GM18526 (cell line): ENCODE results near the gene ITGB4.

Experiments used
- POLR2A ChIP-seq: IDR thresholded peaks from 3 replicates; pipeline ENCODE4 v1.6.1; 2011; ENCODE audit not compliant: insufficient read length; ENCODE audit errors: extremely low read depth

ITGB4 gene

GRCh38 chr17:75753514-75754377, 32.5 kb downstream of the ITGB4 start:
- peak; percentile 25 for TF ChIP-seq POLR2A

DNA sequence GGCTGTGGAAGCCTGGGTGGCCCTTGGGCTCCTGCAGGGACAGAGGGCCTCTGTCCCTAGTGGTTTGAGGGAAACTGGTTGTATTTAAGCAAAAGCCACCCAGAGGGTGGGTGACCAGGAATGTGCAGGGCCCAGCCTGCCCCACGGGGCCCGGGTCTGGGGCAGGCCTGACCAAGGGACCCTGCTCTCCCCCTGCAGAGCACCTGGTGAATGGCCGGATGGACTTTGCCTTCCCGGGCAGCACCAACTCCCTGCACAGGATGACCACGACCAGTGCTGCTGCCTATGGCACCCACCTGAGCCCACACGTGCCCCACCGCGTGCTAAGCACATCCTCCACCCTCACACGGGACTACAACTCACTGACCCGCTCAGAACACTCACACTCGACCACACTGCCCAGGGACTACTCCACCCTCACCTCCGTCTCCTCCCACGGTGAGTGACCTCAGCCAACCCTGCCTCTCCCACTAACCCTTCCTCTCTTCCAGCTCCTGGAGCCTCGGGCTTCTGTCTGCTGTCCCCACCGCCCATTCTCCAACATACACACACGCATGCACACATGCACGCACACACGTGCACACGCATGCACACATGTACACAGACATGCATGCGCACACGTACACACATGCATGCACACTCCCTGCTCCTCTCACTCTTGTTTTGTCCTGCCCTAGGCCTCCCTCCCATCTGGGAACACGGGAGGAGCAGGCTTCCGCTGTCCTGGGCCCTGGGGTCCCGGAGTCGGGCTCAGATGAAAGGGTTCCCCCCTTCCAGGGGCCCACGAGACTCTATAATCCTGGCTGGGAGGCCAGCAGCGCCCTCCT, 33.3 kb downstream of the ITGB4 start:
- TF ChIP-seq POLR2A, result no peak

GRCh38 chr17:75755205-75755901, 34.1 kb downstream of the ITGB4 start:
- TF ChIP-seq POLR2A, result no peak

DNA sequence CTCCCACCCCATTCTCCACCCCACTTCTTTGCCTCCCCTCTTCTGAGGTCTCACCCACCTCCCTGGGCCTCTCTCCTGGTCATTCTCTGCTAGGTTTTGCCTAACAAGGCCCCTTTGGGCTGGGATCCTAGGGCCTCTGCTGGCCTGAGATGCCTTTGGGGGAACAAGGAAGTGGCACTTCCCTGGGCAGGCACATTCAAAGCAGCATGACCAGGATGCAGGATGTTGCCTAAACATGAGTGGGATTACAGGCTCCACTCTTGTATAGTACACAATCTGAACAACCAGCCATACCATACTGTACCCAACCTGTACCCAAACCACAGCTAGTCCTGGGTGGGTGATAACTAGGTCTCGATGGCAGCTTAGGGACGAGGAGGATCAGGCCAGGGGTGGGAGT, 34.7 kb downstream of the ITGB4 start:
- no peak for TF ChIP-seq POLR2A

DNA sequence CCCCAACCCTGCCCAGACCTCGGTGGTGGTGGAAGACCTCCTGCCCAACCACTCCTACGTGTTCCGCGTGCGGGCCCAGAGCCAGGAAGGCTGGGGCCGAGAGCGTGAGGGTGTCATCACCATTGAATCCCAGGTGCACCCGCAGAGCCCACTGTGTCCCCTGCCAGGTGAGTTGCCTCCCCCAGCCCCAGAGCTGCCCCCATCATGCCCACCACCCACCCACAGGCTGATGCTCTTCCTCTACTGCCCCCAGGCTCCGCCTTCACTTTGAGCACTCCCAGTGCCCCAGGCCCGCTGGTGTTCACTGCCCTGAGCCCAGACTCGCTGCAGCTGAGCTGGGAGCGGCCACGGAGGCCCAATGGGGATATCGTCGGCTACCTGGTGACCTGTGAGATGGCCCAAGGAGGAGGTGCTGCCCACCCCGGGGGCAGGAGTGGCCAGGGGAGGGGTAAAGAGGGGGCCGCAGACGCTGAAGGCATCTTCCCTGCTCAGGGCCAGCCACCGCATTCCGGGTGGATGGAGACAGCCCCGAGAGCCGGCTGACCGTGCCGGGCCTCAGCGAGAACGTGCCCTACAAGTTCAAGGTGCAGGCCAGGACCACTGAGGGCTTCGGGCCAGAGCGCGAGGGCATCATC, 35.3 kb downstream of the ITGB4 start:
- TF ChIP-seq POLR2A, result no peak

- no peak for TF ChIP-seq POLR2A
Observed at GRCh38 chr17:75757086-75757681, 35.9 kb downstream of the ITGB4 start.

DNA sequence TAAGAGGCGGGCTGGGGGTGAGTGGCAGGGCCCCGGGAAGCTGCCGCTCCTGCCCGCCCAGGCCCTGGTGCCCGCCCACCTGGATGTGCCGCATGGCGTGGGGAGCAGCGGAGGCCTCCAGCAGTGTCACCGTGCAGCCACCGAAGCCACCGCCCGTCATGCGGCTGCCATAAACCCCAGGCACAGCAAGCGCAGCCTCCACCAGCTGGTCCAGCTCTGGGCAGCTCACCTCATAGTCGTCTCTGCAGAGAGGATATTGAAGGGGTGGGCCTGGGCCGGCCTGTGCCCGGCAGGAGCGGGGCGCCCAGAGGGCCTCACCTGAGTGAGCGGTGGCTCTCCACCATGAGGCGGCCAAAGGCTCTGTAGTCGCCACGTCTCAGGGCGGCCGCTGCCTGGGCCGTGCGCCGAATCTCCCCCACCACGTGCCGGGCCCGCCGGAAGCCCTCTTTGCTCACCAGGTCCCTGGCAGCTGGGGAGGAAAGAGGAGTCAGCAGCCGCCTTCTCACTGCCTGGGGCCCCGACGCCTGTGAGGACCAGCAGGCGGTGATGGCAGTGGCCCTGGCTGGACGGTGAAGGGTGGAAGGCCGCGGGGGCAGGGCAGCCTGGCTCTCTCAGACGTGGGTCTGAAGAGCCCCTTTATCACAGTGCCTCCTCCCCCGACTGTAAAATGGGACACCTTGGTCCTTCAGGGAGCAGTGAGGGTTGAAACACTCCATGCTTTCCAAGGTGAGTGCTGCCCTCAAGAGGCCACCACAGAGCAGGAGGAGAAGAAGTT, 37.1 kb downstream of the ITGB4 start:
- TF ChIP-seq POLR2A, result no peak

- no peak for TF ChIP-seq POLR2A
Observed at GRCh38 chr17:75759457-75759856, 38.2 kb downstream of the ITGB4 start.

- no peak for TF ChIP-seq POLR2A
Observed at GRCh38 chr17:75762513-75763268, 41.4 kb downstream of the ITGB4 start.

GRCh38 chr17:75763269-75763607, 42.0 kb downstream of the ITGB4 start:
- TF ChIP-seq POLR2A, result no peak

DNA sequence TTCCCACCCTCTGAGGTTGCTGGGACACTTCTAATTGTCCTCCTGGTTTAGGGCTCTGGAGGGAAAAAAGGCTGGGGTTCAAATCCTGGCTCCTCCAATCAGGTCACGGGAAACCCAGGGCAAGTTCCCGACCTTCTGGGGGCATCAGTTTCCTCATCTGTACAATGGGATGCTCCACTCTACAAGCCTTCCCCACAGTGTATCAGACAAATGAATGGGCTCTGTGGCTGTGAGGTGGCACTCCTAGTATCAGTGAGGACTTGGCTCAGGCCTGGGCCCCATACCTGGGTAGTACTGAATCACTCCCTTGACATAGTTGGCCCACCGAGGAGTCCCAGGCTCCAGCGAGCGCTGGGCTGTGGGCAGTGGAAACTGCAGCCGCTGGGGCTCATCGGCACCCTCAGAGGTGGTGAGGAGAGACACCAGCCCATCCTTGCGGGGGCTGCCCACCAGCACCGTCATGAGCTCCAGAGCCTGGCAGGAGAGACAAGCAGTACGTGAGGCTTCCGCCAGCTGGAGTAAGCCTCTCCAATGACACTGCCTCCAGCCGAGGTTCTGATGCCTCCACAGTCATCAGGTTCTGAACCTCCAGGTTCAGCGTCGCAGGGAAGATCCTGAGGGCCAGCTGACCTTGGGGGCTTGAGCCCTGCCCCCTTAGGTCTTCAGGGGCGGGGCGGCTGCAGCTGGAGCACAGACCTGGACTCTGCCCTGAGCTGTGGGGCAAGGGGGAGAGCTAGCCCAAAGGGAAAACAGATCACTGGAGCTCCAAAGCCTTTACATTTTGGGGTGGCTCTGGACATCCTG, 42.6 kb downstream of the ITGB4 start:
- no peak for TF ChIP-seq POLR2A

DNA sequence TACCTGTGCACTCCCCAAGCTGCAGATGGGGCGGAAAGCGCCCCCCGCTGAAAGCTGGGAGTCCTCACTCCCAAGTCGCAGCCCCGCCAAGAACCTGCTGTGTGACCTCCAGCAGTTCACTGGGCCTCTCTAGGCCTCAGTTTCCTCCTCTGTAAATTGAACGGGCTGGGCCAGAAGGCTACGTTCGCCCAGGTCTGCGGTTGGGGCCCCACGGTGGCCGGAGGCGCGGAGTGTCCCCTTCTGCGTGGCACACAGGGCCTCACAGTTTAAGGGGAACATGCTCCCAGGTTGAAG, 43.1 kb downstream of the ITGB4 start:
- no peak for TF ChIP-seq POLR2A
